ENCODE results near the gene ALDH3B1.

DNA sequence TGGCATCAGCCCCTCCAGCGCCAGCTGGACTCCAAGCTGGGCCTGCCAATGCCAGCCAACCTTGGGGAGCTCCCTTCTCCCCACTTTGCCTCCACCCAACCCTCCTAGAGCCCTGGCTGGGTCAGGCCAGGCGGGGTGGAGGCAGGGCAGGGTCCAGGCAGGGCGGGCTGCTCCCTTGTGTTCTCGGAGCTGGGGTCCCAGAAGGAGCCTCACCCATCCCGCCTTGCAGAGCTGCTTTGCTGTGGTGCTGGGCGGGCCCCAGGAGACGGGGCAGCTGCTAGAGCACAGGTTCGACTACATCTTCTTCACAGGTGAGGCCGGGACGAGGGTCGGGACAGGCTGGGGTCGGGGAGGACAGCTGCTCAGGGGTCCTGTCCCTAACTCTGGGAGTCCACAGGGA is 9.4 kb downstream of the ALDH3B1 start:
- no peak for TF ChIP-seq POLR2A (IDR thresholded peaks at IDR 0.05; ENCODE audit: low read depth, low read length)
- TF ChIP-seq, protein P1, sequence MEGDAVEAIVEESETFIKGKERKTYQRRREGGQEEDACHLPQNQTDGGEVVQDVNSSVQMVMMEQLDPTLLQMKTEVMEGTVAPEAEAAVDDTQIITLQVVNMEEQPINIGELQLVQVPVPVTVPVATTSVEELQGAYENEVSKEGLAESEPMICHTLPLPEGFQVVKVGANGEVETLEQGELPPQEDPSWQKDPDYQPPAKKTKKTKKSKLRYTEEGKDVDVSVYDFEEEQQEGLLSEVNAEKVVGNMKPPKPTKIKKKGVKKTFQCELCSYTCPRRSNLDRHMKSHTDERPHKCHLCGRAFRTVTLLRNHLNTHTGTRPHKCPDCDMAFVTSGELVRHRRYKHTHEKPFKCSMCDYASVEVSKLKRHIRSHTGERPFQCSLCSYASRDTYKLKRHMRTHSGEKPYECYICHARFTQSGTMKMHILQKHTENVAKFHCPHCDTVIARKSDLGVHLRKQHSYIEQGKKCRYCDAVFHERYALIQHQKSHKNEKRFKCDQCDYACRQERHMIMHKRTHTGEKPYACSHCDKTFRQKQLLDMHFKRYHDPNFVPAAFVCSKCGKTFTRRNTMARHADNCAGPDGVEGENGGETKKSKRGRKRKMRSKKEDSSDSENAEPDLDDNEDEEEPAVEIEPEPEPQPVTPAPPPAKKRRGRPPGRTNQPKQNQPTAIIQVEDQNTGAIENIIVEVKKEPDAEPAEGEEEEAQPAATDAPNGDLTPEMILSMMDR (IDR thresholded peaks at IDR 0.05; ENCODE audit: extremely low read depth in 1 of 2, insufficient read depth in 1 of 2, low read depth in 1 of 2, low read length in 2 of 2) = no peak
- no peak for TF ChIP-seq JUN (IDR thresholded peaks at IDR 0.05; ENCODE audit: borderline replicate concordance, insufficient read depth, insufficient read length, low read depth)
- no peak for TF ChIP-seq POLR2AphosphoS5 (IDR thresholded peaks at IDR 0.05; ENCODE audit: insufficient read depth, low read depth, low read length)
- TF ChIP-seq EZH2 (IDR thresholded peaks at IDR 0.05; ENCODE audit: borderline replicate concordance, low read depth, low read length, severe bottlenecking) = no peak
- TF ChIP-seq FOS (IDR thresholded peaks at IDR 0.05; ENCODE audit: borderline replicate concordance, insufficient read depth, low read length) = no peak
- TF ChIP-seq, protein P2, sequence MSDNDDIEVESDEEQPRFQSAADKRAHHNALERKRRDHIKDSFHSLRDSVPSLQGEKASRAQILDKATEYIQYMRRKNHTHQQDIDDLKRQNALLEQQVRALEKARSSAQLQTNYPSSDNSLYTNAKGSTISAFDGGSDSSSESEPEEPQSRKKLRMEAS (IDR thresholded peaks at IDR 0.05; ENCODE audit: insufficient read depth, insufficient read length) = no peak

Data from endothelial cell of umbilical vein (primary cell).